GF-D8 (cell line): ENCODE measurements around the gene DNAJC21.

ENCODE experiments used
- DNase-seq: peaks from one replicate; lab custom pipeline; 2025; lab: John Stamatoyannopoulos, UW

The DNAJC21 gene

DNA sequence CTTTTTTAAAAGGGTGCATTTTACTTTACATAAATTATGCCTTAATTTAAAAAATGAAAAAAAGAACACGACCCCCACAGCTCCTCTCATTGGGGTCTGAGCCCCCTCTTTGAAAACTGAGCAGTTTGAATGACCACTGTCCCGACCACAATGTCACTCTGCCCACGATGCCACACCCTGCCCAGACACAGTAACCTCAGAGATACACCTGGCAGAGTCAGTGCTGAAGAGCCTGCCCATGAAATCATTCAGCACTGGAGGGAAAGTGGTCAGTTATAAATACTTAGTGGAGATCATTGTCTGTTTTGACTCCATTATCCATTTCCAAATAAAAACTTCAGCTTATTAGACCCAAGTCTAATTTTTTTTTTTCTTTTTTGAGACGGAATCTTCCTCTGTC is 49.3 kb downstream of the DNAJC21 start:
- DNase-seq = no peak

DNA sequence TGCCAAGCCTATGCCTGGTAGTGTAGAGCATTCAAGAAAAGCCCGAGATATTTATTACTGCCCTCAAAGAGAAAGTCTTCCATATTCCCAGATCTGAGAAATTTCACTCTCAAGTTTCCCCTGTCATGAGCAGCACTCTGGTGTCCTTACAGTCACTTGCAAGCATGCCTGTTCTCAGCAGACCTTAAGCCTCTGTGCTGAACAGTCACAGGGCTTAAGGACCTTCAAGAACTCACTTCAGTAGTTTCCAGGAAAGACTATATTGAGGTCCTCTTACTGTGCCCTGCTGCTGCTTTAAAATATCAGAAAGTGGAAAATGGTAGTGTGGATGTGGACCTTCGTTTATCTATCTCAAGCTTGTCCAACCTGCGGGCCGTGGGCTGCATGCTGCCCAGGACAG is 53.5 kb downstream of the DNAJC21 start:
- DNase-seq = no peak

DNA sequence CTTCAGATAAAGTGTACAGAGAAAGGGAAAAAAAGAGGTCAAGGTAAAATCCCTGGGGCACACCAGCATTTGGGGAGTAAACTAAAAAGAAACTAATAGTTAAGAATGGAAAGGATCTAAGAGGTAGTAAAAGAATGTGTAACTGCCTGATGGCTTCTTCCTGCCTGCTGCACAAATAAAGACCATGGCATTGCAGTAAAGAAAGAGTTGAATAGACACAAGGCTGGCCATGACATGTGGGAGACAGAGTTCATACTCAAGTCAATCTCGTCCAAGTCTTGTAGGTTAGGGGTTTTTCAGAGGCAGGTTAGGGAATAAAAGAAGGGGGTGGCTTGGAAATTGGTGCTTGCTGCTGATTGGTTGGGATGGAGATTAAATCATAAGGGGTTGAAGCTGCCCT is 57.6 kb downstream of the DNAJC21 start:
- DNase-seq = no peak

DNA sequence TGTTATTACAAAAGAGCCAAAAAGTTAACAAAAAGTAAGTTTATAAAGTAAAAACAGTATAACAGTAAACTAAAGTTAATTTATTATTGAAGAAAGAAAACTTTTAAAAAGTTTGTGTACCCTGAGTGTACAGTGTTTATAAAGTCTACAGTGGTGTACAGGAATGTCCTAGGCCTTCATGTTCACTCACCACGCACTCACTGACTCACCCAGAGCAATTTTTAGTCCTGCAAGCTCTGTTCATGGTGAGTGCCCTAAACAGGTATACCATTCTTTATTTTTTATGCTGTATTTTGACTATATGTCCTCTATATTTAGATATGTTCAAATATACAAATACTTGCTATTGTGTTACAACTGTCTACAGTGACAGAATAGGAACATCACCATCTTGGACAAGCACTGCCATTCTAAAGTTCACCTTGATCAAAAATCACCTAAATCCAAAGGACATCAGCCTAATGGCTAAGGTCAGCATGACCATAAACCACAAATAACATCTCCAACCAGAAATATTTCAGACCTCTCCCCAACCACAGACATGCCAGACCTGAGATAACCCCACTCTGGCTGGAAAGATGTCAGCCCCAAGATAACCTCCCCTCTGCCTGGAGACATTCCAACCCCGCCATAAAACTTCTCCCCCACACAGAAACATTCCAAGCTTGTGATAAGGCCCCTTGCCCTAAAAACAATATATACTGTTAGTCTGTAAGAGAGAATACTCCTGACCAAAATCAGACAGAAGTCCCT is 62.3 kb downstream of the DNAJC21 start:
- no peak for DNase-seq

DNA sequence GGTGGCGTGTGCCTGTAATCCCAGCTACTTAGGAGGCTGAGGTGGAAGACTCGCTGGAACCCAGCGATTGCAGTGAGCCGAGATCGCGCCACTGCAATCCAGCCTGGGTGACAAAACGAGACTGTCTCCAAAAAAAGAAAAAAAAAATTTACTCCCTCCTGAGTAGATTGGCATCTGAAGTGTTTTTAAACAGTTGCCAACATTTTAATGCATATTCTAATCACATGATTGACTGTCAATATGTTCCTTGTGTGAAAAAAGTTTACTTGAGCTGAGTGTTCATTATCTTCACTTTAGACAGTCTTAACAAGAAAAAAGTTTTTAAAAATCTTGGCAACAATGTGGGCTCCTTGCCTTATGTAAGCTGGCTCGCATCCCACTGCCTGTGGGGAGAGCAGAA is 64.6 kb downstream of the DNAJC21 start:
- no peak for DNase-seq

DNA sequence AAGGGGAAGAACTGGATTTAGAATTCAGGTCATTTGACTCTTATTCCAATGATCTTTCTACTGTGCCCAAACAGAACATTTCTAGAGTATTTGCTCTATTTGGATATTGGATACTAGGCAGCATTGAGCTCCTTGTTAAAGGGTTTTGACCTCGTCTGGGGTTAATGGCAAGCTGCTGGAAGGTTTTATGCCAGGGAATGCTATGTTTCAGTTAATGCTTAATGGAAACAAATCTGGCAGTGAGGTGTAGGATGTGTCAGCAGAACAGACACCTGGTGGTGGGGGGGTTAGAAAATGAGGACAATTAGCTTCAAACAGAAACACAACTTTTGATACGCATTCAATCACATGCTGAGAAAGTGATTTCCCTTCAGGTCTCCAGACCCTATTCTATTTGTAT is 66.9 kb downstream of the DNAJC21 start:
- no peak for DNase-seq

DNA sequence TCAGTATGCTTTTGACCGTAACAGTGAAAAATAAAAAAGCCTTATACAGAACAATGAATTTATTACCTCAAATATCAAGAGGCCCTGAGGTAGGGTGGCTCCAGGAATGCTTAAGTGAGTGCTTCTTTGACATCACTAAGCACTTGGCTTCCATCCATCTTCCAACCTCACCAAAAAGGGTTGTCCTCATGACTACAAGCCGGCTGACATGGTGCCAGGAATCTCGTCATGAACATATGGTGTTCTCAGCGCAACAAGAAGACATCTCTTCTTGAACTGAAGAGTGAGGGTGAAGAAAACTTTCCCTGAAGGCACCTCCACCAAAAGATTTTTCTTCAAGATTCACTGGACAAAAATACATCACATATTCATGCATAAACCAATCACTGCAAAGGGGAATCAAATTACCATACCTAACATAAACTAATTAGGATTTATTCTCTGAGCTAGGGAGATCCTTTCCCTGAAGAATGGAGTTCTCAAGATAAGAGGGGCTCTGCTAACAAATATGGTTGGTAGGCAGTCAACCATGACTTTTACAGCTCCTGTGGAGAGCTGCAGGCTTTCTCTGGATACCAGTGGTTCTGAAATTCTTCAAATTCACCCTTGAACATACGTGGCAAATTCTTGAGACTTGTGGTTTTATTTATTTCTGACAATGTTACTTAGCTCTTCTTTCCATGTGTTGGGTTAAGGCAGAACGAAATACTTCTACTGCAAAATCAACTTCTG is 68.9 kb downstream of the DNAJC21 start:
- DNase-seq = no peak

DNA sequence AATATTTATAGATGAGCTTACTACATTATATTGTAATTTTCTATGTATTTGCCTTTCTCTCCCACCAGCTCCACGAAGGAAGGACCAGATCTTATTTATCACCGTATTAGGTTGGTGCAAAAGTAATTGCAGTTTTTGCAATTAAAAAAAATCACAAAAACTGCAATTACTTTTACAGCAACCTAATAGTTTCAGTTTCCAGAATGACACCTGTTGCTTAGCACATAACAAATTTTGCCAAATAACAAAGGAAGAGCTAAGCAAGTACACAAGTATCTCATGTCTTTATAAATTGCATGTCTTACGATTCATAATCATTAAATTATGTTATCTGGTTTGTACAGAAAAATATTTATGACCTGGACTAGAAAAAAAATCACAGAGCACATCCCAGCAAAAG is 72.5 kb downstream of the DNAJC21 start:
- DNase-seq = no peak

DNA sequence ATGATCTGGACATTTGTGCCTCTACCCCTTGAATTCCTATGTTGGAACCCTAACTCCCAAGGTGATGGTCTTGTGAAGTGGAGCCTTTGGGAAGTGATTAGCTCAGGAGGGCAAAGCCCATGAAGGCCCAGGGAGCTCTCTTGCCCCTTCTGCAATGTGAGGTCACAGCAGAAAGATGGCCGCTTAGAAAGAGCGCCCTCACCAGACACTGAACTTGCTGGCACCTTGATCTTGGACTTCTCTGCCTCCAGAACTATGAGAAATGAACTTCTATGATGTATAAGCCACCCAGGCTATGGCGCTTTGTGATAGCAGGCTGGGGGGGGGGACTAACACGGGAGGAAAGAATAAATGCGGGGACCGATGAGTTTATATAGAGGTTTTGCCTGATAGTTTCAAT is 73.1 kb downstream of the DNAJC21 start:
- no peak for DNase-seq

DNA sequence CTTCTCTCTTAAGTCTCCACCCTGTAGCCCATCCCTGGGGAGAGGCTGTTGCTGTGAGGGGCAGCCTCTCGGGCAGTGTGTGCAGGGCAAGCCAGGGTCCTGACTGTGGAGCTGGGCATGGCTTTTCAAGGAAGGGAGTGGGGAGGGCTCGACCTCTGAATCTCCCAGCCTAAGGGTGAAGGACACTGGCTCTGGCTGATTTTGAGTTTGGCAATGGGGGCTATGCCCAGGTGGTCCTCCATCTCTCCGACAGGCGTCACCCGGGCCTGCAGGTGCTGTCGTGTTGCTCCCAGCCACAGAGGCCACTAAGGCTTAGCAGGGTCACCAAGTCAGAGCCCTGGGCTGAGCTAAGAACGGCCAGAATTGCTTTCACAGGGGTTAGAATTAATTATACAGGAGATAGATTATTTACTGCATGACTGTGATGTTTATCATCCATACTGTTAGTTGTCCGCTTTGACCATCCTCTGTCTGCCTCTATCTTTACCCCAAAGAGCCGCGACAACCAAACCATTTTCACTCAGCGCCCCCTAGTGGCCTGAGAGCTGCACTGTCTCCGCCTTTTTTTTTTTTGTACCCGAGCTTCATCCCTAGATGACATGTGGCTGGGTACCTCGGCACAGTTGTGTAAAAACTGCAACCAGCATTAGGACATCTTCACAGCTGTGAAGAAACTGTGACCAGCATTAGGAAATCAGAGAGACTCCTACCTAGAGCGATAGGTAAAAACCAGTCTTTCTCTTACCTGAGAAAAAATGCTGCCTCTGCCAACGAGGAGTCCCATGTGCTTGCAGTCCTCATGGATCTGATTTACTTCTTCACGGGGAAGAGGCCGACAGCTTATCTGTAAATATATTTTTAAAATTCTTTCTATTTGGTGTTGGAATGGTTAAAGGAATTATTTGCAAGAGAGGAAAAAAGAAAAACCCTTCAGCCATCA is 73.9 kb downstream of the DNAJC21 start:
- no peak for DNase-seq

DNA sequence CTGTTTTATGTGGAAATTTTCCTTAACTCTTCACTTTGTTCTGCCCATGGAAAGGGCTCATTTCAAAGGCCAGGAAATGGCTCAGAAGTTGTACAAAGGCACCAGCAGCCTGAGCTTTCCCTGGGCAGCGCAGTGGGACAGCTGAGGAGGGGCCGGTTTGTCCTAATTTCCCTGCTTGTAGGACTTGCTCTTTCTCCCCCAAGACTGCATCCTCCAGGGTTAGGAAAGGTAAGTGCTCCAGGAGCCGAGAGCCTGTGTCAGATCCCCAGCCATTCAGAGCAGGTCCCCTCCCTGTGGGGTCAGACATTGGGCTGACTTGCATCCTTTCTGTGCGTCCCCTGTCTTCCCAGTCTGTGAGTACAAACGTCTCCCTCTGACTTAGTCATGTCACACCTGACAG is 74.8 kb downstream of the DNAJC21 start:
- no peak for DNase-seq

DNA sequence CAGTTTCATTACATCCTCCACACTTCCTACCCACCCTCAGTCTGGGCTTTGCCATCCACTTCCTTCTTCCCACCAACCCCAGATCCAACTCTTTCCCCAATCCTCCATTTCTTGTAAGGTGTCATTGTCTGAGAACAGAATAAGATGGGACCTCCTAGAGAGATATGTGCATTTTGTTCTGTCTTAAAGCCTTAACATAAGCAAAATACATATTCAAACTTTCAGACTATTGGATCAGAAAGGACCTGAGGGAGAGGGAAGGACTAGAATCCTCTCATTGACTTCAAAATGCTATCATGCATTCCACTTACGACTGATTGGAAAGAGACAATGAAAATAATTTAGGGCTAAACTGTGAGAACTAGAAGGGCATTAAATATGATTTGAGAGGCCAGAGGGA is 75.4 kb downstream of the DNAJC21 start:
- DNase-seq = no peak
